22Rv1 (cell line): ENCODE data around the gene NMNAT3.

ENCODE experiments used
- CTCF ChIP-seq: fragments of 450-650 bp; IDR thresholded peaks from 2 replicates; pipeline ENCODE4 v1.5.1; 2017; ENCODE audit warnings: mild to moderate bottlenecking
- ZFX ChIP-seq: fragments of 450-650 bp; IDR thresholded peaks from 2 replicates; pipeline ENCODE4 v1.6.1; 2017; ENCODE audit warnings: antibody characterized with exemption, borderline replicate concordance

DNA sequence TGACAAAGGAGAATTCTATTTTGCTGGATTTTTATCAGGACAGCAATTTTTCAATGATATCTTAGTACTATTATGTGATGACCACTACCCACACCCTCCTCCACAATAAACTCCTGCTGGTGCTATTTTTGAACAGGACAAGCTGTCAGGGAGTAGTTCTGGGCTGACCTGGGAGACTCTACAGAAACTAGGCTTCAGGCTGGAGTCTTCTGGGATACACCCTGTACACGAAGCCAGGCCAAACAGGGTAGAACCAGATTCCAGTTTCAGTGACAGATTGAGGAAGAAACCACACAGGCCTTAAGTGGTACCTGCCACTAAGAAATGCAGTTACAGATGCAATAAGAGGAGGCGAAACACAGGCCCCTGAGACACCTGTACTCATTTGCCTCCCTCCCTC is 12.8 kb downstream of the NMNAT3 start:
- TF ChIP-seq CTCF = no peak
- no peak for TF ChIP-seq ZFX
